Choroid plexus epithelial cell (primary cell): Measurements from ENCODE around the gene MEGF8.
"Not testable (repeated sequence)": the region's sequence is repeated elsewhere in the genome, so short reads cannot be mapped to it uniquely, and the experiment has no call there.

Source experiments
- DNase-seq: peaks from one replicate; pipeline ENCODE4 v3.0.0-alpha.2; 2010; ENCODE audit warnings: low read depth
- H3K4me3 ChIP-seq: 2 replicates; pipeline ENCODE4 v1.5.1; 2011; ENCODE audit warnings: low read depth, mild to moderate bottlenecking, control low read depth, low read length, moderate library complexity
- TF ChIP-seq, protein P1 (sequence below): conservative IDR thresholded peaks from 2 replicates; pipeline ENCODE4 v1.5.1; 2011; ENCODE audit warnings: low read depth, mild to moderate bottlenecking, control low read depth, inconsistent platforms, low read length, moderate library complexity

Gene MEGF8

DNA sequence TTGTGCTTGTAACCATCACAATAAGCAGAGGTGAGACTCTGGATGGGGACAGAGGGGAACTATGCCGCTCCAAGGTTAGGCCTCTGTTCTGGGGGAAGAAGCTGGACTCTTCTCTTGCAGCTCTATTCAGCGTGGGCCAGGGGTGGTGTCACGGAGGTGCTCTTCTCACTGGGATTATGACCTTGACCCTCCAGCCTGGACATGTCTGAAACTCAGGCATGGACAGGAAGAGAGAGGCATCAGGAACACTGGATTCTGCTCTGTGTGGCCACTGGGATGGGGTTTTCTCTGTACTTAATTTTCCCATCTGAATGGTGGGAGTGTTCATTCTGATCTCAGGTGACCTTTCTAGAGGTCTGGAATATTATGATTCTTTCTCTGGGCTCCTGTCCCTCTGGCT is 7.6 kb downstream of the MEGF8 start:
- no peak overlapping the region for H3K4me3 ChIP-seq
- no peak for DNase-seq
- TF ChIP-seq, protein P1, sequence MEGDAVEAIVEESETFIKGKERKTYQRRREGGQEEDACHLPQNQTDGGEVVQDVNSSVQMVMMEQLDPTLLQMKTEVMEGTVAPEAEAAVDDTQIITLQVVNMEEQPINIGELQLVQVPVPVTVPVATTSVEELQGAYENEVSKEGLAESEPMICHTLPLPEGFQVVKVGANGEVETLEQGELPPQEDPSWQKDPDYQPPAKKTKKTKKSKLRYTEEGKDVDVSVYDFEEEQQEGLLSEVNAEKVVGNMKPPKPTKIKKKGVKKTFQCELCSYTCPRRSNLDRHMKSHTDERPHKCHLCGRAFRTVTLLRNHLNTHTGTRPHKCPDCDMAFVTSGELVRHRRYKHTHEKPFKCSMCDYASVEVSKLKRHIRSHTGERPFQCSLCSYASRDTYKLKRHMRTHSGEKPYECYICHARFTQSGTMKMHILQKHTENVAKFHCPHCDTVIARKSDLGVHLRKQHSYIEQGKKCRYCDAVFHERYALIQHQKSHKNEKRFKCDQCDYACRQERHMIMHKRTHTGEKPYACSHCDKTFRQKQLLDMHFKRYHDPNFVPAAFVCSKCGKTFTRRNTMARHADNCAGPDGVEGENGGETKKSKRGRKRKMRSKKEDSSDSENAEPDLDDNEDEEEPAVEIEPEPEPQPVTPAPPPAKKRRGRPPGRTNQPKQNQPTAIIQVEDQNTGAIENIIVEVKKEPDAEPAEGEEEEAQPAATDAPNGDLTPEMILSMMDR: no peak

DNA sequence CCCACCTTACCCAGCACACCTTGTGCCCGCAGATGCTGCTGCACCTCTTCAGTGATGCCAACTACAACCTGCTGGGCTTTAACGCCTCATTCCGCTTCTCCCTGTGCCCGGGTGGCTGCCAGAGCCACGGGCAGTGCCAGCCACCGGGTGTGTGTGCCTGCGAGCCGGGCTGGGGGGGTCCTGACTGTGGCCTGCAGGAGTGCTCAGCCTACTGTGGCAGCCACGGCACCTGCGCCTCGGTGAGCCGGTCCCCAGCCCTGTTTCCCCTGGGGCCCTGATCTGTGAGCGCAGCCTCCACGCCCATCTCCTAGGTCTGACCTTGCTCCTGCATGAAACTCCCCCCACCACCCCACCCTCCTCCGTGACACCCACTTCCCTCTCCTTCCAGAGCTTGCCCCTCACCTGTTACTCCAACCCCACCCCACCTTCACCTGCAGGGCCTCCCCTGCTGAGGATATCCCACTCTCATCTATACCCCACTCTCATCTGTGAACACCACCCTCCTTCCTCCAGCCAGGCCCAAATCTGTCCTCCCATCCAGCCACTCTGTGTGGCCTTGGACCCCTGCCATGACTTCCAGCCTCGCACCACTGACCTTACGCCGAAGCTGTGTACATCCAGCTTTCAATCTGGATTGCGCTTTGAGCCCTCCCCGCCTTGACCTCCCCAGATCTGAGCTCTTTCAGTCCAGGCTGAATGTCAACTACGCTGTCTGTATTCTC is 8.7 kb downstream of the MEGF8 start:
- TF ChIP-seq, protein P1: no peak
- no peak for DNase-seq
- H3K4me3 ChIP-seq: no peak overlapping the region

DNA sequence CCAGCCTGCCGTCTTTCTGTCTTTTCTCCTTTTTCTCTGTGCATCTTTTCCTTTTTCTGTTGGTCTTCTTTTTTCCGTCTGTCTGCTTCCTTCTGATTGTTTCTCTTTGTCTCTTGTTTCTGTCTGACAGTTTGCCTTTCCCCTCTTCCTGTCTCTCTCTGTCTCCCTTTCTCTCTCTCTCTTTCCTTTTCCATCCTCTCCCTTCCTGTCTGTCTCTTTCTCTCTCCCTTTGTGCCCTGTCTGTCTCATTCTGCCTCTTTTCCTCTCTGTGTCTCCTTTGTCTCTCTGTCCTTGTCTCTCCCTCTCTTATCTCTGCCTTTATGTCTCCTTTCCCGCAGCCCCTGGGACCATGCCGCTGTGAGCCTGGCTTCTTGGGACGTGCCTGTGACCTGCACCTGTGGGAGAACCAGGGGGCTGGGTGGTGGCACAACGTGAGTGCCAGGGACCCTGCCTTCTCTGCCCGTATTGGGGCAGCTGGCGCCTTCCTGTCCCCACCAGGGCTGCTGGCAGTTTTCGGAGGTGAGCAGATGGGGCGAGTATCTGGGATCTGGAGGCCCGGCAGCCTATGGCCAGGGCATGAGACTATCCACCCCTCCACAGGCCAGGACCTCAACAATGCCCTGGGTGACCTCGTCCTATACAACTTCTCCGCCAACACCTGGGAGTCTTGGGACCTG is 9.4 kb downstream of the MEGF8 start:
- no peak for DNase-seq
- TF ChIP-seq, protein P1: no peak
- no peak overlapping the region for H3K4me3 ChIP-seq

DNA sequence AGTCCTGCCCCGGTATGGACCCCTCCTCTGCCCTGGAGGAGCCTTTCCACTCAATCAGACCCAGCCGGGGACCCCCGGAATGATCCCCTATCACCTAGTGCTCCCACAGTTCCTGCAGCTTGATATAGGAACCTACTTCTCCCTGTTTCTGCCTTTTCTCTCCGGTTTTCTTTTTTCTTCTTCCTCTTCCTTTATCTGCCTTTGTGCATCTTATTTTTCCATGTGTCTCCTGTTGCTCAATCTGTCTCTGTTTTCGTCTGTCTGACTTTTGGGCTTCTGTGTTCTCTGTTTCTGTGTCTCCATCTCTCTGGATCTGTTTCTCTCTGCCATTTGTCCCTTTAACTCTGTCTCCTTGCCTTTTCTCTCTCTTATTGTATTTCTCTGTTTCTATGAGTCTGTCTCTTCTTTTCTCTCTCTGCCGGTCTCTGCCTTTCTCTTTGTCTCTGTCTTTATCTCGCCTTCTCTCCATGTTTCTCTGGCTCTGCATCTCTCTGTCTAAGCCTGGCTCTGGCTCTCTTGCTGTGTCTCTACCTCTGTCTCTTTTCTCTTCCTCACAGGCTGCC is 10.0 kb downstream of the MEGF8 start:
- TF ChIP-seq, protein P1: no peak
- H3K4me3 ChIP-seq: no peak overlapping the region
- DNase-seq: no peak

DNA sequence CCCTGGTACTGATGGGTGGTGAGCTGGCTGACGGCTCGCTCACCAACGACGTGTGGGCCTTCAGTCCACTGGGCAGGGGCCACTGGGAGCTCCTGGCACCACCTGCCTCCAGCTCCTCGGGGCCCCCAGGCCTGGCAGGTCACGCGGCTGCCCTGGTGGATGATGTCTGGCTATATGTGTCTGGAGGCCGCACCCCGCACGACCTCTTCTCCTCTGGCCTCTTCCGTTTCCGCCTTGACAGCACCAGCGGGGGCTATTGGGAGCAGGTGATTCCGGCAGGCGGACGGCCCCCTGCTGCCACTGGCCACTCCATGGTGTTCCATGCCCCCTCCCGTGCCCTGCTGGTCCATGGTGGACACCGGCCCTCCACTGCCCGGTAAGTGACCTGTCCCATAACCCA is 10.5 kb downstream of the MEGF8 start:
- H3K4me3 ChIP-seq: no peak overlapping the region
- DNase-seq: no peak
- TF ChIP-seq, protein P1: no peak

DNA sequence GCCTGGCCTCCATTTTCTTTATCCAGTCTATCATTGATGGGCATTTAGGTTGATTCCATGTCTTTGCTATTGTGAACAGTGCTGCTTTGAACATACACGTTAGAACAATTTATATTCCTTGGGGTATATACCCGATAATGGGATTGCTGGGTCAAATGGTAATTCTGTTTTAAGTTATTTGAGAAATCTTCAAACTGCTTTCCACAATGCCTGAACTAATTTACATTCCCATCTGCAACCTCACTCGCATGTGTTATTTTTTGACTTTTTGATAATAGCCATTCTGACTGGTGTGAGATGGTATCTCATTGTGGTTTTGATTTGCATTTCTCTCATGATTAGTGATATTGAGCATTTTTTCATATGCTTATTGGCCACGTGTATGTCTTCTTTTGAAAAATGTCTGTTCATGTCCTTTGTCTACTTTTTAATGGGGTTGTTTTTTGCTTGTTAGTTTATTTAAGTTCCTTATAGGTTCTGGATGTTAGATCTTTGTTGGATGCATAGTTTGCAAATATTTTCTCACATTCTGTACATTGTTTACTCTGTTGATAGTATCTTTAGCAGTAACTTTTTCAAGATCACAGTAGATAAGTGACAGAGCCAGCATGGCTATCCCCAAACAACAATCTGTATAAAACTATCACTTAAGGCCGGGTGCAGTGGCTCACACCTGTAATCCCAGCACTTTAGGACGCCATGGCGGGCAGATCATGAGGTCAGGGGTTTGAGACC is 13.9 kb downstream of the MEGF8 start:
- not testable (repeated sequence) for DNase-seq, H3K4me3 ChIP-seq

DNA sequence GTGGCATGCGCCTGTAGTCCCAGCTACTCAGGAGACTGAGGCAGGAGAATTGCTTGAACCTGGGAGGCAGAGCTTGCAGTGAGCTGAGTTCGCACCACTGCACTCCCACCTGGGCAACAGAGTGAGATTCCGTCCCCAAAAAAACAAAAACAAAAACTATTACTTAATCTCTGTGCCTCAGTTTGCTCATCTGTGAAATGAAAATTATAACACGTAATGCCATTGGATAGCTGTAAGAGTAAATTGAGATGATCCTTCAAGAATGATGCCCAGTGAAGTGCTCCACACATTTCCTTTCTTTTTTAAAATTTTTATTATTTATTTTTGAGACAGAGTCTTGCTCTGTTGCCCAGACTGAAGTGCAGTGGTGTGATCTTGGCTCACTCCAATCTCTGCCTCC is 14.5 kb downstream of the MEGF8 start:
- not testable (repeated sequence) for H3K4me3 ChIP-seq, DNase-seq
